Measurements from ENCODE around the gene MUC2. TPM values are rescaled to one million over a fixed set of nuclear protein-coding genes. Genes with fewer than 3 reads are reported as not detected.
"Not testable (repeated sequence)": the region's sequence is repeated elsewhere in the genome, so short reads cannot be mapped to it uniquely, and the experiment has no call there.

MUC2 gene
- total RNA-seq, 1 experiment from 2014 or later, result 0.26 TPM

DNA sequence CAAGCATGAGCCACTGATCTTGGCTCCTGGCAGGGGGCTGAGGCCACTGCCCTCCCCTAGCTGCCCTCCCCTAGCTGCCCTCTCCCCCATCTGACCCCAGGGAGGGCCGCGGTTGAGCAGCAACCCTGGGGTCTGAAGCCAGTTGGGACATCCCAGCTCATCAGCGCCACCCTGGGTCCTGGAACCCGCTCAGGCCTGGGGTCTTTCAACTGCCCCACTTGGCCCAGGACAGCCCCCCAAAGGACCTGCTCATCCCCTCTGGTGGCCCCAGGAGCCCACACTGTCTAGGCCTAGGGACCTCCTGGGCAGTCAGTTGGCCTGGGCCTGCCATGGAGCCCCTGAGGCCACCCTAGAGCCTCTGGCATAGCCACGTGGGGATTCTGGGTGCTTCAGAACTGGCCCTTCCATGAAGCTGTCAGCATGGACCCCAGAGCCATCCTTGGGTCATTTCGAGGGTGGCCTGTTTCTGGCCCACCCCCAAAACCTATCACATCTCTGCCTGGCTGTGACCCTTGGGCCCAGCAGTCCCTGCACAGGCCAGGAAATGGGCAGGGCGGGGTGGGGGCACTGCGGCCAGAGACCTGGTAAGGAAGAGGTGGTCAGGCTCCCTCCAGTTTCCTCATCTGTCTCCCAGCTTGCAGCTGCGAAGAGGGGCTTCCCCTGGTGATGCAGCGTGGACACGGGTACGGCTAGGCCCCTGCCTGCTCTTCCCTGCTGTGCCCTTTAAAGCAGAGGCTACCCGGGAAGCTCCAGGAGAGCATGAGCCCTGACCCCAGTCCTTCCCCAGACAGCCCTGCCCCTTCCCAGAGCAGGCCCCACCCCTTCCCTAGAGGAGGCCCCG lies 37.9 kb downstream of the MUC2 start:
- H3K9ac ChIP-seq (ENCODE audit: low read length), result no peak overlapping the region
- intact Hi-C loops (cut with micrococcal nuclease), result loop anchor here (5.0 to 10.0 kb wide), 2 partner anchors 110 to 402 kb away; partner anchors contain the start of gene MUC5B
- POLR2A ChIA-PET (ENCODE audit: unreplicated experiment), result no interaction called here
- DNase-seq (no peak), ATAC-seq (no peak)
- no TSS peak for BruUV-seq (replicated peaks)
- H3K9me2 ChIP-seq (replicated peaks; ENCODE audit: low read length), result no peaks in the 10 kb centered on the region
- H3K4me1 ChIP-seq (ENCODE audit: insufficient read depth, low read length), result no peaks in the 10 kb centered on the region
- H3K27me3 ChIP-seq (ENCODE audit: low read length), result no peaks in the 10 kb centered on the region
- no peaks in the 10 kb centered on the region for H3K9me3 ChIP-seq (ENCODE audit: low read length)
- H3K79me2 ChIP-seq (ENCODE audit: low read length), result no peaks in the 10 kb centered on the region
- H2AFZ ChIP-seq (ENCODE audit: low read length), result no peak overlapping the region
- no peaks in the 10 kb centered on the region for H3F3A ChIP-seq (ENCODE audit: low read length, unreplicated experiment)
- H3K27ac ChIP-seq (ENCODE audit: low read length), result no peak overlapping the region
- no peak overlapping the region for H3K4me2 ChIP-seq (ENCODE audit: low read length)
- H4K20me1 ChIP-seq (ENCODE audit: low read length), result no peaks in the 10 kb centered on the region
- no peaks in the 10 kb centered on the region for H3K36me3 ChIP-seq (ENCODE audit: low read depth, low read length)
- no peak overlapping the region for H3K4me3 ChIP-seq (ENCODE audit: low read length)
- no peak for TF ChIP-seq EZH2phosphoT487 (IDR thresholded peaks at IDR 0.05; ENCODE audit: borderline replicate concordance, low read length)
- TF ChIP-seq EZH2 (IDR thresholded peaks at IDR 0.05; ENCODE audit: low read length, unreplicated experiment), result no peak
- TF ChIP-seq, protein P1, sequence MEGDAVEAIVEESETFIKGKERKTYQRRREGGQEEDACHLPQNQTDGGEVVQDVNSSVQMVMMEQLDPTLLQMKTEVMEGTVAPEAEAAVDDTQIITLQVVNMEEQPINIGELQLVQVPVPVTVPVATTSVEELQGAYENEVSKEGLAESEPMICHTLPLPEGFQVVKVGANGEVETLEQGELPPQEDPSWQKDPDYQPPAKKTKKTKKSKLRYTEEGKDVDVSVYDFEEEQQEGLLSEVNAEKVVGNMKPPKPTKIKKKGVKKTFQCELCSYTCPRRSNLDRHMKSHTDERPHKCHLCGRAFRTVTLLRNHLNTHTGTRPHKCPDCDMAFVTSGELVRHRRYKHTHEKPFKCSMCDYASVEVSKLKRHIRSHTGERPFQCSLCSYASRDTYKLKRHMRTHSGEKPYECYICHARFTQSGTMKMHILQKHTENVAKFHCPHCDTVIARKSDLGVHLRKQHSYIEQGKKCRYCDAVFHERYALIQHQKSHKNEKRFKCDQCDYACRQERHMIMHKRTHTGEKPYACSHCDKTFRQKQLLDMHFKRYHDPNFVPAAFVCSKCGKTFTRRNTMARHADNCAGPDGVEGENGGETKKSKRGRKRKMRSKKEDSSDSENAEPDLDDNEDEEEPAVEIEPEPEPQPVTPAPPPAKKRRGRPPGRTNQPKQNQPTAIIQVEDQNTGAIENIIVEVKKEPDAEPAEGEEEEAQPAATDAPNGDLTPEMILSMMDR (conservative IDR thresholded peaks at IDR 0.05; ENCODE audit: low read depth, low read length), result no peak
- CTCF ChIA-PET, result no interaction called here

- no peaks in the 10 kb centered on the region for H3K9me3 ChIP-seq (ENCODE audit: low read length)
- no peak for TF ChIP-seq EZH2 (IDR thresholded peaks at IDR 0.05; ENCODE audit: low read length, unreplicated experiment)
- TF ChIP-seq, protein P1 (conservative IDR thresholded peaks at IDR 0.05; ENCODE audit: low read depth, low read length), result no peak
- TF ChIP-seq EZH2phosphoT487 (IDR thresholded peaks at IDR 0.05; ENCODE audit: borderline replicate concordance, low read length), result no peak
- no peaks in the 10 kb centered on the region for H3K4me1 ChIP-seq (ENCODE audit: insufficient read depth, low read length)
- no peaks in the 10 kb centered on the region for H3K79me2 ChIP-seq (ENCODE audit: low read length)
- H3K9ac ChIP-seq (ENCODE audit: low read length), result no peak overlapping the region
- 0 out of 2 replicates have a peak overlapping the region, but pooled peaks have one; percentile 11 for H3K27ac ChIP-seq (ENCODE audit: low read length)
- no peaks in the 10 kb centered on the region for H3F3A ChIP-seq (ENCODE audit: low read length, unreplicated experiment)
- no peaks in the 10 kb centered on the region for H3K27me3 ChIP-seq (ENCODE audit: low read length)
- BruUV-seq (replicated peaks), result no TSS peak
- ChIA-PET CTCF (no interaction called here), POLR2A (ENCODE audit: unreplicated experiment) (no interaction called here)
- H3K36me3 ChIP-seq (ENCODE audit: low read depth, low read length), result no peaks in the 10 kb centered on the region
- no peaks in the 10 kb centered on the region for H3K9me2 ChIP-seq (replicated peaks; ENCODE audit: low read length)
- DNase-seq (no peak), ATAC-seq (no peak)
- H2AFZ ChIP-seq (ENCODE audit: low read length), result no peak overlapping the region
- H3K4me2 ChIP-seq (ENCODE audit: low read length), result no peak overlapping the region
- intact Hi-C loops (cut with micrococcal nuclease), result loop anchor here (5.0 to 10.0 kb wide), 2 partner anchors 109 to 401 kb away; partner anchors contain the start of gene MUC5B
- no peak overlapping the region for H3K4me3 ChIP-seq (ENCODE audit: low read length)
- H4K20me1 ChIP-seq (ENCODE audit: low read length), result no peaks in the 10 kb centered on the region
These were observed 38.9 kb downstream of the MUC2 start for GRCh38 chr11:1113405-1114201.

DNA sequence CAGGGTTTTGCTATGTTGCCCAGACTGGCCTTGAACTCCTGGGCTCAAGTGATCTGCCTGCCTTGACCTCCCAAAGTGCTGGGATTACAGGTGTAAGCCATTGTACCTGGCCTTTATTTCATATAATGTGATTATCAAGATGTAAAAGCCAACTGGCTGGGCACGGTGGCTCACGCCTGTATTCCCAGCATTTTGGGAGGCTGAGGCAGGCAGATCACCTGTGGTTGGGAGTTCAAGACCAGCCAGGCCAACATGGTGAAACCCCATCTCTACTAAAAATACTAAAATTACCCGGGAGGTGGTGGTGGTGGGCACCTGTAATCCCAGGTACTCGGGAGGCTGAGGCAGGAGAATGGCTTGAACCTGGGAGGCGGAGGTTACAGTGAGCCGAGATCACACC lies 40.6 kb downstream of the MUC2 start:
- H3K9ac ChIP-seq (ENCODE audit: low read length); H3K9me2 ChIP-seq (replicated peaks; ENCODE audit: low read length); H3F3A ChIP-seq (ENCODE audit: low read length, unreplicated experiment); H3K27me3 ChIP-seq (ENCODE audit: low read length); H3K36me3 ChIP-seq (ENCODE audit: low read depth, low read length); H3K27ac ChIP-seq (ENCODE audit: low read length); H3K79me2 ChIP-seq (ENCODE audit: low read length); CTCF ChIA-PET; DNase-seq; H3K4me1 ChIP-seq (ENCODE audit: insufficient read depth, low read length); ATAC-seq; H3K9me3 ChIP-seq (ENCODE audit: low read length); H3K4me2 ChIP-seq (ENCODE audit: low read length); H4K20me1 ChIP-seq (ENCODE audit: low read length); POLR2A ChIA-PET (ENCODE audit: unreplicated experiment); H3K4me3 ChIP-seq (ENCODE audit: low read length): not testable (repeated sequence)
- intact Hi-C loops (cut with micrococcal nuclease), result loop anchor here (5.0 to 10.0 kb wide), 2 partner anchors 87 to 400 kb away; no protein-coding TSS in a partner anchor
- TSS peak; percentile 62 for BruUV-seq (replicated peaks)
- H2AFZ ChIP-seq (ENCODE audit: low read length), result 0 out of 2 replicates have a peak overlapping the region, but pooled peaks have one; percentile 82

Measured in PC-3 (cell line).